Measurements from ENCODE around the gene UBE2H.
A peak's percentile ranks its signal among the peaks of the same experiment; 100 is the strongest.

The UBE2H gene

GRCh38 chr7:129855234-129855673 lies 97.5 kb downstream of the UBE2H start:
- TF ChIP-seq SUZ12 (IDR thresholded peaks at IDR 0.05) (no peak), FOXM1 (IDR thresholded peaks at IDR 0.05; ENCODE audit: borderline replicate concordance) (no peak), SP1 (IDR thresholded peaks at IDR 0.05) (no peak), HDGF (IDR thresholded peaks at IDR 0.05; ENCODE audit: borderline replicate concordance) (no peak), FOXK2 (IDR thresholded peaks at IDR 0.05) (no peak), CTBP1 (IDR thresholded peaks at IDR 0.05; ENCODE audit: borderline replicate concordance) (no peak), BHLHE40 (IDR thresholded peaks at IDR 0.05; ENCODE audit: borderline replicate concordance) (no peak), TARDBP (IDR thresholded peaks at IDR 0.05) (no peak)

GRCh38 chr7:129854401-129854800 lies 98.4 kb downstream of the UBE2H start:
- CTCF ChIA-PET, result no interaction called here
- DNase-seq (ENCODE audit: extremely low spot score), result no peak
- TF ChIP-seq ARNT (IDR thresholded peaks at IDR 0.05) (no peak), FOXM1 (IDR thresholded peaks at IDR 0.05; ENCODE audit: borderline replicate concordance) (no peak), PKNOX1 (IDR thresholded peaks at IDR 0.05) (no peak), ELF4 (IDR thresholded peaks at IDR 0.05) (no peak), TARDBP (IDR thresholded peaks at IDR 0.05) (no peak), FOXK2 (IDR thresholded peaks at IDR 0.05) (no peak)
- POLR2A ChIA-PET, result no interaction called here

More at GRCh38 chr7:129855234-129855673, 97.5 kb downstream of the UBE2H start:
- POLR2A ChIA-PET, result interaction anchor here (1.2 kb wide), 1 partner anchor 350 kb away, joined by 3 read pairs; the partner anchor contains the start of gene TMEM209
- no peak for DNase-seq (ENCODE audit: extremely low spot score)
- CTCF ChIA-PET, result interaction anchor here (1.4 kb wide), 1 partner anchor 11 kb away, joined by 3 read pairs; no protein-coding TSS in a partner anchor

GRCh38 chr7:129853661-129854268 lies 99.0 kb downstream of the UBE2H start:
- TF ChIP-seq PKNOX1 (IDR thresholded peaks at IDR 0.05), result no peak
- no peak for TF ChIP-seq BHLHE40 (IDR thresholded peaks at IDR 0.05; ENCODE audit: borderline replicate concordance)
- no peak for TF ChIP-seq LEF1 (IDR thresholded peaks at IDR 0.05; ENCODE audit: borderline replicate concordance)
- 0 out of 2 replicates have a peak, but pooled peaks have one; percentile 13 for TF ChIP-seq ZNF384 (IDR thresholded peaks at IDR 0.05)
- TF ChIP-seq FOXM1 (IDR thresholded peaks at IDR 0.05; ENCODE audit: borderline replicate concordance), result no peak
- TF ChIP-seq HDGF (IDR thresholded peaks at IDR 0.05; ENCODE audit: borderline replicate concordance), result no peak
- no peak for TF ChIP-seq TARDBP (IDR thresholded peaks at IDR 0.05)
- TF ChIP-seq FOXK2 (IDR thresholded peaks at IDR 0.05), result no peak
- ChIA-PET CTCF (no interaction called here), POLR2A (no interaction called here)
- no peak for DNase-seq (ENCODE audit: extremely low spot score)

- CTCF ChIA-PET, result interaction anchor here (1.2 kb wide), 1 partner anchor 27 kb away, joined by 3 read pairs; no protein-coding TSS in a partner anchor
- POLR2A ChIA-PET, result no interaction called here
Measured at GRCh38 chr7:129851809-129852208, 101.0 kb downstream of the UBE2H start.

GRCh38 chr7:129851174-129851573 lies 101.6 kb downstream of the UBE2H start:
- CTCF ChIA-PET, result interaction anchor here (1.2 kb wide), 1 partner anchor 26 kb away, joined by 3 read pairs; no protein-coding TSS in a partner anchor
- POLR2A ChIA-PET, result interaction anchor here (0.6 kb wide), 1 partner anchor 20 kb away, joined by 4 read pairs; no protein-coding TSS in a partner anchor
- TF ChIP-seq HDGF (IDR thresholded peaks at IDR 0.05; ENCODE audit: borderline replicate concordance), result no peak
- no peak for TF ChIP-seq CTBP1 (IDR thresholded peaks at IDR 0.05; ENCODE audit: borderline replicate concordance)
- no peak for TF ChIP-seq ZNF384 (IDR thresholded peaks at IDR 0.05)
- no peak for TF ChIP-seq SUZ12 (IDR thresholded peaks at IDR 0.05)
- DNase-seq (ENCODE audit: extremely low spot score), result no peak

More at GRCh38 chr7:129851809-129852208, 101.0 kb downstream of the UBE2H start:
- DNase-seq (ENCODE audit: extremely low spot score), result no peak
- no peak for TF ChIP-seq ELF4 (IDR thresholded peaks at IDR 0.05)
- no peak for TF ChIP-seq FOXA1 (IDR thresholded peaks at IDR 0.05)
- no peak for TF ChIP-seq SP1 (IDR thresholded peaks at IDR 0.05)
- TF ChIP-seq PKNOX1 (IDR thresholded peaks at IDR 0.05), result no peak

- DNase-seq (ENCODE audit: extremely low spot score), result no peak
- ChIA-PET CTCF (no interaction called here), POLR2A (no interaction called here)
- TF ChIP-seq TARDBP (IDR thresholded peaks at IDR 0.05) (no peak), SUZ12 (IDR thresholded peaks at IDR 0.05) (no peak), LEF1 (IDR thresholded peaks at IDR 0.05; ENCODE audit: borderline replicate concordance) (no peak), L3MBTL2 (conservative IDR thresholded peaks at IDR 0.05) (no peak), FOXK2 (IDR thresholded peaks at IDR 0.05) (no peak), BHLHE40 (IDR thresholded peaks at IDR 0.05; ENCODE audit: borderline replicate concordance) (no peak), NFRKB (IDR thresholded peaks at IDR 0.05) (no peak), ZNF384 (IDR thresholded peaks at IDR 0.05) (no peak), FOXA1 (IDR thresholded peaks at IDR 0.05) (no peak), HDGF (IDR thresholded peaks at IDR 0.05; ENCODE audit: borderline replicate concordance) (no peak), ELF4 (IDR thresholded peaks at IDR 0.05) (no peak), ARNT (IDR thresholded peaks at IDR 0.05) (no peak), PKNOX1 (IDR thresholded peaks at IDR 0.05) (no peak), CTBP1 (IDR thresholded peaks at IDR 0.05; ENCODE audit: borderline replicate concordance) (no peak), FOXM1 (IDR thresholded peaks at IDR 0.05; ENCODE audit: borderline replicate concordance) (no peak)
Measured at GRCh38 chr7:129848436-129848835, 104.3 kb downstream of the UBE2H start.
